ENCODE measurements around the gene APOBEC4. TPM values are rescaled to one million over a fixed set of nuclear protein-coding genes. Genes with fewer than 3 reads are reported as not detected.
"Not testable (repeated sequence)": the region's sequence is repeated elsewhere in the genome, so short reads cannot be mapped to it uniquely, and the experiment has no call there.

The APOBEC4 gene
- total RNA-seq = not detected in 2 replicates

- DNase-seq (ENCODE audit: extremely low read depth, low read depth, low spot score) = no peak
Observed at GRCh38 chr1:183652547-183653461, at the start of gene APOBEC4. APOBEC4 (minus strand) TSS chr1:183653316; CDS start chr1:183648781, 4,535 bp downstream.

- no peak for DNase-seq (ENCODE audit: extremely low read depth, low read depth, low spot score)
Observed at GRCh38 chr1:183702813-183703198, 49.7 kb upstream of the APOBEC4 start.

GRCh38 chr1:183702087-183702812, 49.1 kb upstream of the APOBEC4 start:
- DNase-seq (ENCODE audit: extremely low read depth, low read depth, low spot score) = no peak

GRCh38 chr1:183699616-183700160, 46.6 kb upstream of the APOBEC4 start:
- no peak for DNase-seq (ENCODE audit: extremely low read depth, low read depth, low spot score)

- DNase-seq (ENCODE audit: extremely low read depth, low read depth, low spot score) = no peak
Observed at GRCh38 chr1:183697814-183698590, 44.9 kb upstream of the APOBEC4 start.

- DNase-seq (ENCODE audit: extremely low read depth, low read depth, low spot score) = no peak
Observed at GRCh38 chr1:183696981-183697380, 43.9 kb upstream of the APOBEC4 start.

- no peak for DNase-seq (ENCODE audit: extremely low read depth, low read depth, low spot score)
Observed at GRCh38 chr1:183694755-183695154, 41.6 kb upstream of the APOBEC4 start.

- no peak for DNase-seq (ENCODE audit: extremely low read depth, low read depth, low spot score)
Observed at GRCh38 chr1:183694066-183694465, 41.0 kb upstream of the APOBEC4 start.

GRCh38 chr1:183693521-183693920, 40.4 kb upstream of the APOBEC4 start:
- DNase-seq (ENCODE audit: extremely low read depth, low read depth, low spot score) = no peak

GRCh38 chr1:183689762-183690204, 36.7 kb upstream of the APOBEC4 start:
- no peak for DNase-seq (ENCODE audit: extremely low read depth, low read depth, low spot score)

GRCh38 chr1:183688341-183689060, 35.4 kb upstream of the APOBEC4 start:
- no peak for DNase-seq (ENCODE audit: extremely low read depth, low read depth, low spot score)

GRCh38 chr1:183687546-183688304, 34.6 kb upstream of the APOBEC4 start:
- DNase-seq (ENCODE audit: extremely low read depth, low read depth, low spot score) = no peak

GRCh38 chr1:183686229-183686628, 33.1 kb upstream of the APOBEC4 start:
- no peak for DNase-seq (ENCODE audit: extremely low read depth, low read depth, low spot score)

GRCh38 chr1:183685112-183685713, 32.1 kb upstream of the APOBEC4 start:
- peak; percentile 42 for DNase-seq (ENCODE audit: extremely low read depth, low read depth, low spot score)

- not testable (repeated sequence) for DNase-seq (ENCODE audit: extremely low read depth, low read depth, low spot score)
Observed at GRCh38 chr1:183679363-183679762, 26.2 kb upstream of the APOBEC4 start.

- no peak for DNase-seq (ENCODE audit: extremely low read depth, low read depth, low spot score)
Observed at GRCh38 chr1:183678819-183679218, 25.7 kb upstream of the APOBEC4 start.

GRCh38 chr1:183676586-183677189, 23.6 kb upstream of the APOBEC4 start:
- DNase-seq (ENCODE audit: extremely low read depth, low read depth, low spot score) = no peak

- no peak for DNase-seq (ENCODE audit: extremely low read depth, low read depth, low spot score)
Observed at GRCh38 chr1:183675883-183676585, 22.9 kb upstream of the APOBEC4 start.

Measured in glomerular endothelial cell (primary cell).